Tibial nerve (tissue), 4 donors: ENCODE results near the gene RLN3. TPM values are rescaled to one million over a fixed set of nuclear protein-coding genes. Genes with fewer than 3 reads are reported as not detected.

ENCODE experiments used
- DNase-seq, 2 donors: peaks; one replicate each; pipeline ENCODE4 v3.0.0-alpha.2; 2019; ENCODE audit warnings: low spot score in 2 of 2
- H3K27ac ChIP-seq, 4 donors: fragments of 200-600 bp; sonication (generic) in 3 of 4; one replicate each; pipeline ENCODE4 v1.5.1; 2017 to 2019; ENCODE audit warnings: mild to moderate bottlenecking in 1 of 4
- H3K27me3 ChIP-seq, 2 donors: fragments of 200-600 bp; sonication (generic) in 1 of 2; one replicate each; pipeline versions ENCODE4 v1.5.1 to v1.6.0; 2017 to 2019
- H3K36me3 ChIP-seq, 3 donors: fragments of 200-600 bp; sonication (generic); one replicate each; pipeline ENCODE4 v1.5.1; 2018 to 2019
- H3K4me1 ChIP-seq, 4 donors: fragments of 200-600 bp; sonication (generic) in 3 of 4; one replicate each; pipeline ENCODE4 v1.5.1; 2017 to 2019
- H3K4me3 ChIP-seq, 4 donors: fragments of 200-600 bp; sonication (generic) in 3 of 4; one replicate each; pipeline ENCODE4 v1.5.1; 2017 to 2019; ENCODE audit warnings: mild to moderate bottlenecking in 1 of 4, moderate library complexity in 1 of 4
- H3K9me3 ChIP-seq, 4 donors: fragments of 200-600 bp; sonication (generic) in 3 of 4; one replicate each; pipeline ENCODE4 v1.5.1; 2017 to 2019
- EP300 ChIP-seq, 2 donors: sonication (generic); formaldehyde crosslinking; IDR thresholded peaks; one replicate each; pipeline ENCODE4 v1.6.1; 2017; ENCODE audit warnings: antibody characterized with exemption in 2 of 2, mild to moderate bottlenecking in 1 of 2
- POLR2A ChIP-seq, 2 donors: fragments of 450-650 bp; IDR thresholded peaks; one replicate each; pipeline ENCODE4 v1.6.1; 2017; ENCODE audit warnings: antibody characterized with exemption in 2 of 2, mild to moderate bottlenecking in 2 of 2, moderate library complexity in 2 of 2
- WGBS, 2 donors: methylation state at CpG; one replicate each; pipeline ENCODE4 v1.1.5; 2018; 5-methylcytosine and 5-hydroxymethylcytosine counted together
- total RNA-seq, 4 donors: library from RNA; depleted of rRNA; stranded (reverse); fragments of >200 nt; gene quantifications; one replicate each; pipeline ENCODE4 v1.1.0, GENCODE V29; 2016
- TF ChIP-seq, protein P1 (sequence below), 5 experiments: fragments of 200-600 bp in 3 of 5; fragments of 450-650 bp in 2 of 5; sonication (generic) in 3 of 5; IDR thresholded peaks; one replicate each; pipeline ENCODE4 v1.5.1; 2016 to 2019; ENCODE audit warnings: antibody characterized with exemption in 5 of 5, mild to moderate bottlenecking in 3 of 5, moderate library complexity in 2 of 5

RLN3 gene
- total RNA-seq, 4 donors from 2014 or later = not detected

DNA sequence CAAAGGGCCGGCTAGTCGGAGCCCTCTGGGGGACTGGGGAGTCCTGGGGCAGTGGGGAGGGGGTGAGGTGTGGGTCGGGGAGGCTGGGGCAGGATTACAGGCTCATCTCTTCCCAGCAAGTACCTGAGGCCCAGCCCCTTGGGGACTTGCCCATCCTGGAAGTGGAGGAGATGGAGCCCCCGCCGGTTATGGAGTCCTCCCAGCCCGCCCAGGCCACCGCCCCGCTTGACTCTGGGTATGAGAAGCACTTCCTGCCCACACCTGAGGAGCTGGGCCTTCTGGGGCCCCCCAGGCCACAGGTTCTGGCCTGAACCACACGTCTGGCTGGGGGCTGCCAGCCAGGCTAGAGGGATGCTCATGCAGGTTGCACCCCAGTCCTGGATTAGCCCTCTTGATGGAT, 24.0 kb downstream of the RLN3 start:
- TF ChIP-seq POLR2A (IDR thresholded peaks at IDR 0.05) = no peak
- no peak for TF ChIP-seq EP300 (IDR thresholded peaks at IDR 0.05)
- TF ChIP-seq, protein P1, sequence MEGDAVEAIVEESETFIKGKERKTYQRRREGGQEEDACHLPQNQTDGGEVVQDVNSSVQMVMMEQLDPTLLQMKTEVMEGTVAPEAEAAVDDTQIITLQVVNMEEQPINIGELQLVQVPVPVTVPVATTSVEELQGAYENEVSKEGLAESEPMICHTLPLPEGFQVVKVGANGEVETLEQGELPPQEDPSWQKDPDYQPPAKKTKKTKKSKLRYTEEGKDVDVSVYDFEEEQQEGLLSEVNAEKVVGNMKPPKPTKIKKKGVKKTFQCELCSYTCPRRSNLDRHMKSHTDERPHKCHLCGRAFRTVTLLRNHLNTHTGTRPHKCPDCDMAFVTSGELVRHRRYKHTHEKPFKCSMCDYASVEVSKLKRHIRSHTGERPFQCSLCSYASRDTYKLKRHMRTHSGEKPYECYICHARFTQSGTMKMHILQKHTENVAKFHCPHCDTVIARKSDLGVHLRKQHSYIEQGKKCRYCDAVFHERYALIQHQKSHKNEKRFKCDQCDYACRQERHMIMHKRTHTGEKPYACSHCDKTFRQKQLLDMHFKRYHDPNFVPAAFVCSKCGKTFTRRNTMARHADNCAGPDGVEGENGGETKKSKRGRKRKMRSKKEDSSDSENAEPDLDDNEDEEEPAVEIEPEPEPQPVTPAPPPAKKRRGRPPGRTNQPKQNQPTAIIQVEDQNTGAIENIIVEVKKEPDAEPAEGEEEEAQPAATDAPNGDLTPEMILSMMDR (IDR thresholded peaks at IDR 0.05) = no peak
- H3K4me3 ChIP-seq = no peak overlapping the region
- H3K27ac ChIP-seq = no peak overlapping the region
- DNase-seq = no peak
- peaks cover 0 to 18% (median 0%) of the 10 kb centered on the region in 3 donors for H3K36me3 ChIP-seq
- peaks cover 0 to 2% (median 0%) of the 10 kb centered on the region in 4 donors for H3K4me1 ChIP-seq
- H3K27me3 ChIP-seq = peaks cover 0 to 6% of the 10 kb centered on the region in 2 donors
- 62 to 86% methylated on average over 5 to 9 of the region's 9 CpGs for WGBS, 2 donors
- peaks cover 0 to 22% (median 0%) of the 10 kb centered on the region in 4 donors for H3K9me3 ChIP-seq

DNA sequence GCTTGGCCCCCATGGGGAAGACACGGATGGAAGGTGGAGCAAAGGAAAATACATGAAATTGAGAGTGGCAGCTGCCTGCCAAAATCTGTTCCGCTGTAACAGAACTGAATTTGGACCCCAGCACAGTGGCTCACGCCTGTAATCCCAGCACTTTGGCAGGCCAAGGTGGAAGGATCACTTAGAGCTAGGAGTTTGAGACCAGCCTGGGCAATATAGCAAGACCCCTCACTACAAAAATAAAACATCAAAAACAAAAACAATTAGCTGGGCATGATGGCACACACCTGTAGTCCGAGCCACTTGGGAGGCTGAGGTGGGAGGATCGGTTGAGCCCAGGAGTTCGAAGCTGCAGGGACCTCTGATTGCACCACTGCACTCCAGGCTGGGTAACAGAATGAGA, 24.5 kb downstream of the RLN3 start:
- H3K9me3 ChIP-seq = peaks cover 0 to 22% (median 0%) of the 10 kb centered on the region in 4 donors
- H3K36me3 ChIP-seq = peaks cover 0 to 18% (median 0%) of the 10 kb centered on the region in 3 donors
- no peak overlapping the region for H3K4me3 ChIP-seq
- H3K27ac ChIP-seq = no peak overlapping the region
- WGBS, 2 donors = 91 to 93% methylated on average over 6 of the region's 6 CpGs
- DNase-seq = no peak
- H3K4me1 ChIP-seq = peaks cover 0 to 6% (median 2%) of the 10 kb centered on the region in 4 donors
- TF ChIP-seq, protein P1 (IDR thresholded peaks at IDR 0.05) = no peak
- TF ChIP-seq POLR2A (IDR thresholded peaks at IDR 0.05) (no peak), EP300 (IDR thresholded peaks at IDR 0.05) (no peak)
- peaks cover 0 to 10% of the 10 kb centered on the region in 2 donors for H3K27me3 ChIP-seq

DNA sequence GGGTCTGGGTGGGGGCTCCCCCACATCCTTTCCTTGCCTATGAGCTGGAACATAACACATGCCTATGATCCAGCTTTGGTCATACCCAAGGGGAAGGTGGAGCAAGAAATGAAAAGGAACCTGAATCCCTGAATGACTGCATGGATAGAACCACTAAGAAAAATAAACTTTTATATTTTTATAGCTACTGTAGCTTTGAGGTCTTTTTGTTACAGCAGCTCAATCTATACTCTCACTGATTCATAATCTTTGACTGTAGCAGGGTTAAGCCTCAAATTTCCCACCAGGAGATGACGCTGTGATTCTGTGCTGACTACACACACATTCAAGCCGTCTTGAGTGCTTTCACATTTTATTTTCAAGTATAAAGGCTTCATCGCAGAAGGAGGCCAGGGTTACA, 25.1 kb downstream of the RLN3 start:
- no peak overlapping the region for H3K27ac ChIP-seq
- 93 to 99% methylated on average over 3 of the region's 3 CpGs for WGBS, 2 donors

DNA sequence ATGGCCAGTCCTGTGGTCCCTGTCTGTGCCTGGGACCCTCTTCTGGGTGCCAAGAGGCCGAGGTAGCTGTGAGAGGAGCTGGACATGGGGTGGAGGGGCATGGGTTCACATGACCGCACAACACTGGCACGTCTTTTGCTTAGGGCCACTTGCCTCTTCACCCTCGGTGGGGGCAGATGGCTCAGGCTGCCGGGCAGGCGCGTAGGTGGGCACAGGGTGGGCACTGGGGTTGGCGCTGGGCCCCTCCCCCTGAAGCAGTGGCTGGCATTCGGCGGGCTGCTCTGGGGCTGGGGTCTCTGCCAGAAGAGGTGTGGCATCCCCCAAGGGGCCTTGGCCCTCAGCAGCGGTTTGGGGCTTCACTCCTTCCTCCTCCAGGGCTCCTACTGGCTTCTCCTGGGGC, 25.6 kb downstream of the RLN3 start:
- H3K9me3 ChIP-seq = peaks cover 0 to 19% (median 0%) of the 10 kb centered on the region in 4 donors
- no peak for DNase-seq
- peaks cover 0 to 16% (median 5%) of the 10 kb centered on the region in 4 donors for H3K4me1 ChIP-seq
- H3K4me3 ChIP-seq = no peak overlapping the region
- H3K27ac ChIP-seq = no peak overlapping the region
- WGBS, 2 donors = 93 to 96% methylated on average over 10 to 11 of the region's 11 CpGs
- peaks cover 0 to 20% of the 10 kb centered on the region in 2 donors for H3K27me3 ChIP-seq
- TF ChIP-seq, protein P1 (IDR thresholded peaks at IDR 0.05) = no peak
- no peak for TF ChIP-seq EP300 (IDR thresholded peaks at IDR 0.05)
- TF ChIP-seq POLR2A (IDR thresholded peaks at IDR 0.05) = no peak
- H3K36me3 ChIP-seq = peaks cover 0 to 18% (median 0%) of the 10 kb centered on the region in 3 donors

More for the DNA sequence above, 25.1 kb downstream of the RLN3 start:
- TF ChIP-seq, protein P1 (IDR thresholded peaks at IDR 0.05) = no peak
- TF ChIP-seq EP300 (IDR thresholded peaks at IDR 0.05) (no peak), POLR2A (IDR thresholded peaks at IDR 0.05) (no peak)
- H3K9me3 ChIP-seq = peaks cover 0 to 22% (median 0%) of the 10 kb centered on the region in 4 donors
- H3K27me3 ChIP-seq = peaks cover 0 to 16% of the 10 kb centered on the region in 2 donors
- no peak for DNase-seq
- H3K4me1 ChIP-seq = peaks cover 0 to 12% (median 5%) of the 10 kb centered on the region in 4 donors
- peaks cover 0 to 18% (median 0%) of the 10 kb centered on the region in 3 donors for H3K36me3 ChIP-seq
- H3K4me3 ChIP-seq = no peak overlapping the region

DNA sequence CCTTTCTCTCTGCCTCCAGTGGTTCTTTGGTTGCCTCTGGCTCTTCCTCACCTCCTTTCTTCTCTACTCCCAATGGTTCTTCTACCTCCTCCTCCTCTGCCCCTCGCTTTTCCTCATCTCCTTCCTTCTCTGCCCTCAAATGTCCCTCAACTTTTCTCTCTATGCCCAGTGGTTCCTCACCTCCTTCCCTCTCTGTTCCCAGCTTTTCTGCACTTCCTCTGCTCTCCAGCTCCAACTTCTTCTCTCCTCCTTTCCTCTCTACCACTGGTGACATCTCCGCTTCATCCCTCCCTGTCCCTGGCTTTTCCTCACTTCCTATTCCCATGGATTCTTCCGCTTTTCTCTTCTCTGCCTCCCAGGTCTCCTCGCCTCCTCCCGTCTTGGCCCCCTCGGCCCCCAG, 26.2 kb downstream of the RLN3 start:
- Histone ChIP-seq H3K9me3 (peaks cover 0 to 17% (median 0%) of the 10 kb centered on the region in 4 donors), H3K36me3 (peaks cover 0 to 18% (median 0%) of the 10 kb centered on the region in 3 donors), H3K4me1 (peaks cover 0 to 22% (median 5%) of the 10 kb centered on the region in 4 donors), H3K27me3 (peaks cover 0 to 26% of the 10 kb centered on the region in 2 donors), H3K27ac (no peak overlapping the region), H3K4me3 (no peak overlapping the region)
- TF ChIP-seq EP300 (IDR thresholded peaks at IDR 0.05) = no peak
- TF ChIP-seq POLR2A (IDR thresholded peaks at IDR 0.05) = no peak
- TF ChIP-seq, protein P1 (IDR thresholded peaks at IDR 0.05) = no peak
- WGBS, 2 donors = 83 to 84% methylated on average over 6 of the region's 6 CpGs
- no peak for DNase-seq
